RWPE2 (cell line): Measurements from ENCODE around the gene ADAMTS13.
A peak's percentile ranks its signal among the peaks of the same experiment; 100 is the strongest.

Experiments used
- ATAC-seq: fragments of 200-7000 bp; cut with Tn5 transposase; 3 replicates; pipeline ENCODE4 v1.9.1; 2021; ENCODE audit warnings: low read depth
- DNase-seq: peaks from one replicate; pipeline ENCODE4 v3.0.0-alpha.2; 2020; ENCODE audit warnings: low spot score
- H3K27ac ChIP-seq: fragments of 450-650 bp; 2 replicates; pipeline ENCODE4 v1.5.1; 2017; ENCODE audit warnings: mild to moderate bottlenecking; ENCODE audit not compliant: poor library complexity, severe bottlenecking
- H3K27me3 ChIP-seq: fragments of 250-450 bp; sonication (Bioruptor Pico); 2 replicates; pipeline ENCODE4 v1.5.1; 2021; ENCODE audit warnings: mild to moderate bottlenecking, moderate library complexity; ENCODE audit not compliant: insufficient read depth, poor library complexity, severe bottlenecking
- H3K36me3 ChIP-seq: fragments of 250-450 bp; sonication (Bioruptor Pico); 2 replicates; pipeline ENCODE4 v1.5.1; 2020; ENCODE audit warnings: low read depth, mild to moderate bottlenecking, moderate library complexity
- H3K4me1 ChIP-seq: fragments of 250-450 bp; sonication (Bioruptor Pico); 2 replicates; pipeline ENCODE4 v1.5.1; 2021; ENCODE audit warnings: mild to moderate bottlenecking, moderate library complexity; ENCODE audit not compliant: insufficient read depth, poor library complexity, severe bottlenecking
- H3K4me3 ChIP-seq: fragments of 250-450 bp; sonication (Bioruptor Pico); 2 replicates; pipeline ENCODE4 v1.5.1; 2021; ENCODE audit warnings: mild to moderate bottlenecking, moderate library complexity; ENCODE audit not compliant: severe bottlenecking
- H3K9me3 ChIP-seq: fragments of 250-450 bp; sonication (Bioruptor Pico); 2 replicates; pipeline ENCODE4 v1.5.1; 2021; ENCODE audit warnings: mild to moderate bottlenecking, moderate library complexity; ENCODE audit not compliant: severe bottlenecking
- TF ChIP-seq, protein P1 (sequence below): fragments of 450-650 bp; IDR thresholded peaks from one replicate; pipeline ENCODE4 v1.5.1; 2017; ENCODE audit warnings: mild to moderate bottlenecking, moderate library complexity; ENCODE audit not compliant: poor library complexity, severe bottlenecking

ADAMTS13 gene

DNA sequence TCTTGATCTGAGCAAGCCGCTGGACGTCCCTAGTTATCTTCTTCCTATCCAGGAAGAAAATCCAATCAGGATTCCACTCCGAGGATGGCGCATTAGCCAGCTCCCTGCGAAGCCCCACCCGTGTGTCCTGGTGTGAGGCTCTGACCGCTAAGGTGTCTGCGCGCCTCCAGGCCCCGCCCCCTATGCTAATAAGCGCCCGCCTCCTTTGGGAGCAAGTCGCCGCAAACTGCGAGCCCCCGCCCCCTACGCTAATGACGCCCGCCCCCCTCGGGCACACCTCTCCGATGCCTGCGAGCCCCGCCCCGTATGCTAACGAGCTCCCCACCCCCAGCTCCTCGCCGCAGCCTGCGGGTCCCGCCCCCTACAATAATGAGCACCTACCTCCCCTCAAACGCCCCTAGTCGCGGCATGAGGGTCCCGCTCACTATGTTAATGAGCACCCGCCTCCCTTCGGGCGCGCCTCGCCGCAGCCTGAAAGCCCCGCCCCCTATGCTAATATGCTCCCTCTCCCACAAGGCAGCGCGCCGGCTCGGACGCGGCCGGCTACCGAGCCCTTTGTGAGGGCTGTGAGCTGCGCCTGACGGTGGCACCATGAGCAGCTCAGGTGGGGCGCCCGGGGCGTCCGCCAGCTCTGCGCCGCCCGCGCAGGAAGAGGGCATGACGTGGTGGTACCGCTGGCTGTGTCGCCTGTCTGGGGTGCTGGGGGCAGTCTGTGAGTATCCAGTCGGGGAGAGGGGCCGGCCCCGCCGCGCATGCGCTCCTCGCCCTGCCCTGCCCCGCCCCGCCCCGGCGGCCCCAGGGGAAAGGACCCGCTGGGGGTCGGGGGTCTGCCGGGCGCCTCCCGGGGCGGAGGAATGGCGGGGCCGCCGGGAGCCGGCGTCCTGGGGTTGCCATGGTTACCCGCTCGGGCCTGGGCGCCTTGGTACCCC is 37.6 kb downstream of the ADAMTS13 start, which contains the start of gene CACFD1:
CACFD1 (plus strand) TSS at position 503 of the 929 bp plus-strand sequence; CDS start at position 592, 89 bp downstream.
- Histone ChIP-seq H3K9me3 (no peaks in the 10 kb centered on the region), H3K4me3 (peak within 1 kb of the TSS; percentile 71), H3K27ac (peak within 1 kb of the TSS; percentile 54), H3K4me1 (peaks cover 3% of the 10 kb centered on the region), H3K36me3 (no peaks in the 10 kb centered on the region), H3K27me3 (no peaks in the 10 kb centered on the region)
- ATAC-seq (peak; percentile 85), DNase-seq (peak; percentile 97)
- TF ChIP-seq, protein P1, sequence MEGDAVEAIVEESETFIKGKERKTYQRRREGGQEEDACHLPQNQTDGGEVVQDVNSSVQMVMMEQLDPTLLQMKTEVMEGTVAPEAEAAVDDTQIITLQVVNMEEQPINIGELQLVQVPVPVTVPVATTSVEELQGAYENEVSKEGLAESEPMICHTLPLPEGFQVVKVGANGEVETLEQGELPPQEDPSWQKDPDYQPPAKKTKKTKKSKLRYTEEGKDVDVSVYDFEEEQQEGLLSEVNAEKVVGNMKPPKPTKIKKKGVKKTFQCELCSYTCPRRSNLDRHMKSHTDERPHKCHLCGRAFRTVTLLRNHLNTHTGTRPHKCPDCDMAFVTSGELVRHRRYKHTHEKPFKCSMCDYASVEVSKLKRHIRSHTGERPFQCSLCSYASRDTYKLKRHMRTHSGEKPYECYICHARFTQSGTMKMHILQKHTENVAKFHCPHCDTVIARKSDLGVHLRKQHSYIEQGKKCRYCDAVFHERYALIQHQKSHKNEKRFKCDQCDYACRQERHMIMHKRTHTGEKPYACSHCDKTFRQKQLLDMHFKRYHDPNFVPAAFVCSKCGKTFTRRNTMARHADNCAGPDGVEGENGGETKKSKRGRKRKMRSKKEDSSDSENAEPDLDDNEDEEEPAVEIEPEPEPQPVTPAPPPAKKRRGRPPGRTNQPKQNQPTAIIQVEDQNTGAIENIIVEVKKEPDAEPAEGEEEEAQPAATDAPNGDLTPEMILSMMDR: no peak

DNA sequence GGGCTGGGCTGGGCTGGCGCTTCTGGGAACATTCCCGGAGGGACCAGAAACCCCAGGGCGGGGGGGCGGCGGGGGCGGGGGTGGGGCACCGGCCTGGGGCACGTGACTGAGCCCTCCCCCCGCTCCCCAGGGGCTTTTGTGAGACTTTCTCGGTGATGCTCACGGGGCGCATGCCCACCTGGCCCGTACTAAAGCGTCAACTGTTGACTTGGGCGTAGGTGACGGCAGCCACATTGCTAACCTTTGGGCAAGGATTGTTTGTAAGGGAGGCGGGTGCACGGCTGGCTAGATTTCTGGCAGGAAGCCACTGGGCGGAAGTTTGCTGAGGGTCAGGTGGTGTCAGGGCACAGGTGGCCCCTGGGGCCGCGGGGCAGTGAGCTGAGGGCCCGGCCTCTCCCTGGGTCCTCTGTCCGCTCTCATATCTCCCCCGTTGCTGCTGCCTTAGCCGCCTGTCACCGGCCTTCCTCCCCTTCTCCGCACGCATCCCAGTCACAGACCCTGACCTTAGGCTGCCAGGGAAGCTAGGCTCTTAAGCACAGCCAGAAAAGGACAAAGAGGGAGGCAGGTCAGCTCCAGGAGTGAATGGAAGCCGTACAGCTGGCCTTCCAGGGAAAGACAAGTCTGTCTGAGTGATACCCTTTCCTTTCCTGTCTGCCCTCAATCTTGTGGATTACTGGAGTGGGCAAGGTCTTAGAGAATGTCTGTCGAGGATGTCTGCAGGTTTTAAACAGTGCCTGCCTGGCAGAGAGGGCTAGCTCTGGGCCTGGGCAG is 38.4 kb downstream of the ADAMTS13 start:
- peak overlapping the region; percentile 54 for H3K27ac ChIP-seq
- no peaks in the 10 kb centered on the region for H3K36me3 ChIP-seq
- peaks cover 3% of the 10 kb centered on the region for H3K4me1 ChIP-seq
- DNase-seq (no peak), ATAC-seq (peak; percentile 0; the same call in 1 of the 3 replicates)
- TF ChIP-seq, protein P1: no peak
- H3K27me3 ChIP-seq: no peaks in the 10 kb centered on the region
- no peaks in the 10 kb centered on the region for H3K9me3 ChIP-seq
- H3K4me3 ChIP-seq: peak overlapping the region; percentile 71

DNA sequence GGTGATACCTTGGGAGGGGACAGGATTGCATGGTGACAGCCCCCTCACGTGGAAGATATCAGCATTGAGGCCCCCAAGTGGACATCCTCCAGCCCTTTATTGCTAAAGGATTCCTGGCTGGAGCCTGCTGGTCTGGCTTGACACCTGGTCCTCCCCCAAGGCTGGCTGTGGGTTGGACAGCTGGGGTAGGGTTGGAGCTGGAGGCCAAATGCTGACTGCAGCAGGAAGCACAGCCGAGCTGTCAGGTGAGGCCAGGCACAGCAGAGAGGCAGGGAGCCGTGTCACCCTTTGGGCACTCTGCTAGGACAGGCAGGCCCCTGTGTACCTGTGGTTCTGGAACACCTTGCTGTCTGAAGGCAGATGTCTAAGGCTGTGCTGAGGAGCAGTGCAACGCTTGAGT is 39.8 kb downstream of the ADAMTS13 start:
- no peaks in the 10 kb centered on the region for H3K9me3 ChIP-seq
- peaks cover 3% of the 10 kb centered on the region for H3K4me1 ChIP-seq
- no peak for ATAC-seq
- TF ChIP-seq, protein P1: no peak
- no peak overlapping the region for H3K27ac ChIP-seq
- no peaks in the 10 kb centered on the region for H3K27me3 ChIP-seq
- H3K36me3 ChIP-seq: no peaks in the 10 kb centered on the region
- H3K4me3 ChIP-seq: no peak overlapping the region
- no peak for DNase-seq

DNA sequence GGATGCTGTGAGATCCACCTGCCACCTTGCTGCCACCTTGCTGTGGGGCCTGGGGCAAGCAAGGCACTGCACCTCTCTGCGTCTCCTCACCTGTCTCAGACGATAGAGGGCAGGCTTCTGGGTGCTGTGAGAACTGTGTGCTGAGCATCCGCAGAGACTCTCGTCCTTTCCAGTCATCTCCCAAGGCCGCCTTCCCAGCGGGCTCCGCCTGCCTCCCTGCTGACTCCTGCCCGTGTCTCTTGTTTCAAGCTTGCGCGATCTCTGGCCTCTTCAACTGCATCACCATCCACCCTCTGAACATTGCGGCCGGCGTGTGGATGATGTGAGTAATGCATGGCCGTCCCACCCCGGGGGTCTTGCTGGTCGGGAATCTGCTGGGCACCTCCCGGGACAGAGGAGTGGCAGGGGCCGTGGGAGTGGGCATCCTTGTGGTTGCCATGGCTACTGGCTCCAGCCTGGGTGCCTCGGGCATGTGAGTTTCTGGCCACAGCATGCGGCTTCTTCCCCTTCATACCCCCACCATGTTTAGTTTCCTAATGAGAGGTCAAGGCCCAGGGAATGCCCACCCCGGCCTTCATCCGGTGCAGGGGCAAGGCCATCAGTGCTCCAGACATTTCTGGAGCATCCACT is 41.2 kb downstream of the ADAMTS13 start:
- ATAC-seq (no peak), DNase-seq (no peak)
- H3K4me1 ChIP-seq: peaks cover 3% of the 10 kb centered on the region

More for the DNA sequence above, 41.2 kb downstream of the ADAMTS13 start:
- no peak overlapping the region for H3K27ac ChIP-seq
- no peaks in the 10 kb centered on the region for H3K27me3 ChIP-seq
- H3K9me3 ChIP-seq: no peaks in the 10 kb centered on the region
- H3K36me3 ChIP-seq: no peaks in the 10 kb centered on the region
- no peak overlapping the region for H3K4me3 ChIP-seq
- TF ChIP-seq, protein P1: peak; percentile 13
